Stimulated activated CD8-positive, alpha-beta memory T cell treated with anti-CD3 and anti-CD28 coated beads, Interleukin-4, amount 100 ng/mL, for 4 hours (primary cell): ENCODE measurements around the gene SLFN14.
"Not testable (repeated sequence)": the region's sequence is repeated elsewhere in the genome, so short reads cannot be mapped to it uniquely, and the experiment has no call there.

ENCODE experiments used
- DNase-seq, 2 donors: peaks; one replicate each; pipeline ENCODE4 v3.0.0-alpha.2; 2020; ENCODE audit warnings: low read depth in 2 of 2, low spot score in 1 of 2

SLFN14 gene

GRCh38 chr17:35559495-35560210 lies 966 bp downstream of the SLFN14 start:
- no peak for DNase-seq

GRCh38 chr17:35557353-35557752 lies 3.3 kb downstream of the SLFN14 start:
- no peak for DNase-seq

- DNase-seq, result no peak
Measured at GRCh38 chr17:35555691-35556090, 4.9 kb downstream of the SLFN14 start.

- no peak for DNase-seq
Measured at GRCh38 chr17:35554668-35555067, 6.0 kb downstream of the SLFN14 start.

- no peak for DNase-seq
Measured at GRCh38 chr17:35553310-35553709, 7.3 kb downstream of the SLFN14 start.

GRCh38 chr17:35548978-35549377 lies 11.6 kb downstream of the SLFN14 start:
- no peak for DNase-seq

- DNase-seq, result no peak
Measured at GRCh38 chr17:35548208-35548810, 12.3 kb downstream of the SLFN14 start.

GRCh38 chr17:35546487-35546886 lies 14.1 kb downstream of the SLFN14 start:
- DNase-seq, result no peak

GRCh38 chr17:35545150-35545549 lies 15.5 kb downstream of the SLFN14 start:
- DNase-seq, result no peak

GRCh38 chr17:35543856-35544255 lies 16.8 kb downstream of the SLFN14 start:
- DNase-seq, result no peak

GRCh38 chr17:35542990-35543389 lies 17.6 kb downstream of the SLFN14 start:
- DNase-seq, result no peak

GRCh38 chr17:35541434-35541833 lies 19.2 kb downstream of the SLFN14 start:
- DNase-seq, result no peak

GRCh38 chr17:35540589-35541404 lies 19.8 kb downstream of the SLFN14 start:
- no peak for DNase-seq

- no peak for DNase-seq
Measured at GRCh38 chr17:35539659-35540026, 21.0 kb downstream of the SLFN14 start.

GRCh38 chr17:35537601-35538141 lies 22.9 kb downstream of the SLFN14 start, which contains the start of gene SLFN12L:
TSS of gene SLFN12L (minus strand) at chr17:35537678. CDS start at chr17:35522364, 15,314 bp downstream.
- DNase-seq, result no peak

GRCh38 chr17:35536664-35537171 lies 23.9 kb downstream of the SLFN14 start:
- no peak for DNase-seq

- not testable (repeated sequence) for DNase-seq
Measured at GRCh38 chr17:35535406-35535805, 25.2 kb downstream of the SLFN14 start.

- no peak for DNase-seq
Measured at GRCh38 chr17:35534576-35535093, 26.0 kb downstream of the SLFN14 start.

GRCh38 chr17:35531160-35531559 lies 29.5 kb downstream of the SLFN14 start:
- no peak for DNase-seq

- DNase-seq, result no peak
Measured at GRCh38 chr17:35529866-35530265, 30.8 kb downstream of the SLFN14 start.

GRCh38 chr17:35529326-35529725 lies 31.3 kb downstream of the SLFN14 start:
- not testable (repeated sequence) for DNase-seq
